Stimulated activated CD8-positive, alpha-beta memory T cell treated with anti-CD3 and anti-CD28 coated beads, Interleukin-7, amount 100 ng/mL, for 48 hours (primary cell): ENCODE data around the gene PLXNB1.
A peak's percentile ranks its signal among the peaks of the same experiment; 100 is the strongest.
"Not testable (repeated sequence)": the region's sequence is repeated elsewhere in the genome, so short reads cannot be mapped to it uniquely, and the experiment has no call there.

ENCODE experiments used
- DNase-seq, 2 donors: peaks; one replicate each; pipeline ENCODE4 v3.0.0-alpha.2; 2020; ENCODE audit warnings: low read depth in 1 of 2; ENCODE audit errors: extremely low read depth in 1 of 2

The PLXNB1 gene

GRCh38 chr3:48407542-48408099 lies 22.3 kb downstream of the PLXNB1 start:
- no peak for DNase-seq

- DNase-seq = no peak
These were observed 23.1 kb downstream of the PLXNB1 start for GRCh38 chr3:48406443-48407431.

GRCh38 chr3:48405971-48406370 lies 23.9 kb downstream of the PLXNB1 start:
- no peak for DNase-seq

GRCh38 chr3:48405343-48405881 lies 24.5 kb downstream of the PLXNB1 start:
- DNase-seq = no peak

- DNase-seq = no peak
These were observed 25.2 kb downstream of the PLXNB1 start for GRCh38 chr3:48404440-48405342.

GRCh38 chr3:48403533-48404439 lies 26.1 kb downstream of the PLXNB1 start:
- DNase-seq = no peak

GRCh38 chr3:48402907-48403306 lies 27.0 kb downstream of the PLXNB1 start:
- no peak for DNase-seq

- DNase-seq = no peak
These were observed 27.6 kb downstream of the PLXNB1 start for GRCh38 chr3:48402281-48402732.

GRCh38 chr3:48401434-48401901 lies 28.4 kb downstream of the PLXNB1 start:
- not testable (repeated sequence) for DNase-seq

GRCh38 chr3:48400824-48401433 lies 29.0 kb downstream of the PLXNB1 start:
- peak in 1 of 2 donors; percentile 34 for DNase-seq

- no peak for DNase-seq
These were observed 30.3 kb downstream of the PLXNB1 start for GRCh38 chr3:48399387-48400172.

- no peak for DNase-seq
These were observed 31.0 kb downstream of the PLXNB1 start for GRCh38 chr3:48398701-48399386.

GRCh38 chr3:48397767-48398681 lies 31.9 kb downstream of the PLXNB1 start:
- no peak for DNase-seq

- DNase-seq = no peak
These were observed 34.2 kb downstream of the PLXNB1 start for GRCh38 chr3:48395714-48396113.

- DNase-seq = no peak
These were observed 35.5 kb downstream of the PLXNB1 start for GRCh38 chr3:48394391-48394790.

- no peak for DNase-seq
These were observed 40.9 kb downstream of the PLXNB1 start for GRCh38 chr3:48388966-48389365.

- DNase-seq = no peak
These were observed 42.3 kb downstream of the PLXNB1 start for GRCh38 chr3:48387634-48388033.
